Activated CD4-positive, alpha-beta T cell treated with anti-CD3 and anti-CD28 coated beads for 24 hours (primary cell): ENCODE measurements around the gene MRFAP1L1.
A peak's percentile ranks its signal among the peaks of the same experiment; 100 is the strongest.
"Not testable (repeated sequence)": the region's sequence is repeated elsewhere in the genome, so short reads cannot be mapped to it uniquely, and the experiment has no call there.

Experiments used
- DNase-seq, 2 donors: peaks; one replicate each; pipeline ENCODE4 v3.0.0-alpha.2; 2020; ENCODE audit warnings: low read depth in 2 of 2

MRFAP1L1 gene

GRCh38 chr4:6709230-6710114 is at the start of gene MRFAP1L1:
TSS of gene MRFAP1L1 (minus strand) at chr4:6709865. CDS start at chr4:6709629, 236 bp downstream.
- DNase-seq: peak; percentile 92 to 96

- no peak for DNase-seq
These were observed 49.1 kb upstream of the MRFAP1L1 start for GRCh38 chr4:6758728-6759127.

DNA sequence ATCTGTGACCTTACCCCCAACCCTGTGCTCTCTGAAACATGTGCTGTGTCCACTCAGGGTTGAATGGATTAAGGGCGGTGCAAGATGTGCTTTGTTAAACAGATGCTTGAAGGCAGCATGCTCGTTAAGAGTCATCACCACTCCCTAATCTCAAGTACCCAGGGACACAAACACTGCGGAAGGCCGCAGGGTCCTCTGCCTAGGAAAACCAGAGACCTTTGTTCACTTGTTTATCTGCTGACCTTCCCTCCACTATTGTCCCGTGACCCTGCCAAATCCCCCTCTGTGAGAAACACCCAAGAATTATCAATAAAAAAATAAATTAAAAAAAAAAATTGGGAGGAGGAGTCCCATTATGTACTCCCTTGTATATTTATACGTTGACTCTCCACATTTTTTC is 46.7 kb upstream of the MRFAP1L1 start:
- DNase-seq: not testable (repeated sequence)

GRCh38 chr4:6755088-6755753 is 45.6 kb upstream of the MRFAP1L1 start:
- no peak for DNase-seq

GRCh38 chr4:6754481-6755087 is 44.9 kb upstream of the MRFAP1L1 start:
- no peak for DNase-seq

DNA sequence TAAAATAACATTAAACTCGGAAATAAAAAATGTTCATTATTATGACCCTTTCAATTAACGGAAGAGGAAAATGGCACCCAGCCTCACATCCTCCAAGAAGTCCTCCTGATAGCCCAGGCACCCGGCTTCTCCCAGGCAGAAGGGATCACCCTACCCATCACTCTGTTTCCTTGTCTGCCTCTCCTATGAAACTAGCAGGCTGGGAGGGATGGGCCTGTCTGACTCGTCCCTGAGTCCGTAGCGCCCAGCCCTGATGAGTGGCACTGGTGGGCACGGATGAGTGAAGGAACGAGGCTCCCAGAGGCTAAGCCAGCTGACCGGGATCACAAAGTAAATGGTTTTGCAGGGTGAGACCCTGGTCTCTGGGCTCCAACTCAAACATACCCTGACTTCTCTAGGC is 44.2 kb upstream of the MRFAP1L1 start:
- DNase-seq: no peak

GRCh38 chr4:6753103-6753560 is 43.5 kb upstream of the MRFAP1L1 start:
- no peak for DNase-seq

DNA sequence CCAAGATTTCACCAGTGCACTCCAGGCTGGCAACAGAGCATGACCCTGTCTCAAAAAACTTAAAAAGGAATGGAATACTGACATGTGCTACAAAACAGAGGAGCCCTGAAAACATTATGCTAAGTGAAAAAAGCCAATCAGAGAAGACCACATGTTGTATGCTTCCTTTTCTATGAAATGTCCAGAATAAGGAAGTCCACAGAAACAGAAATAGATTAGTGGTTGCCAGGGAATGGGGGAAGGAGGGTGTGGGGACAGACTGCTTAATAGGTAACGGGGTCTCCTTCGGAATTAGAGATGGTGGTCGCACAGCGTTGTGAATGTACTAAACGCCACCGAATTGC is 42.8 kb upstream of the MRFAP1L1 start:
- DNase-seq: no peak

GRCh38 chr4:6751611-6752485 is 42.2 kb upstream of the MRFAP1L1 start:
- no peak for DNase-seq

DNA sequence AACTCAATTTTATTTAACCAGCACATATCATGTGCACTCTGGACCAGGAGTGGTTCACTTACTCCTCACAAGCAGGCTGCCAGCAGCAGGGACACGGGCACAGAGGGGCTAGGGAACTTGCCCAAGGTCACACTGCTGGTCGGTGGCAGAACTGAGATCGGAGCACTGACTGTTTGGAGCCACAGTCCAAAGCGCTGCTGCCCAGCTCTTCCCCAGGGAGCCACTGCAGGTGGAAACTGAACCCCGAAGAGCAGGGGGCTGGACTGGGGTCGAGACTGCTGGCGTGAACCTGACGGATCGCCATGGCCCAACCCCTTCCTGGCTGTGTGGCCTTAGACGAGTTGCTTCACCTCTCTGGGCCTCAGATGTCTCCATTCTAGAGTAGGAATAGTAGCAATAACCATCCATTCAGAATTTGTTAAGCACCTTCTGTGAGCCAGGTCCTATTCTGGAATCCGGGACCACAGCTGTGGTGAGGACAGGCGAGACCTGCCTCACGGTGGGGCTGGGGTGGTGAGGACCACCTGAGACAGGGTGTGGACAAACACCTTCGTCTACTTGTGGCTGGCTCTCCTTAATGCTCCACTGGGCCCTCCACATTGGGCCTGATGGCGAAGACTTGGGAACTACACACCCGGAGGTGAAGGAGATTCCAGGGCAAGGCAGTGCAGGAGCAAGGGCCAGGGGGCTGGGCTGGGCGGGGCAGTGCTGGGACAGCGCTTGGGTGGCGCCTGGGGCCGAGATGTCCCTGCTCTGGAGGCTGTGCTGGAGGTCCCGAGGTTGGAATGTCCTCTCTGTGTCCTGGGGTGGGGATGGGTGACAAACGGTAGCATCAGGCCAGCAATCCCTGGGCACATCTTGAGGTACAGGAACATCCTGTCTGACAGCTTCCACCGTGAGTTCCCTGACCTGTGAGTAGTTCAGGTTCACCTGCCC is 40.9 kb upstream of the MRFAP1L1 start:
- DNase-seq: no peak

DNA sequence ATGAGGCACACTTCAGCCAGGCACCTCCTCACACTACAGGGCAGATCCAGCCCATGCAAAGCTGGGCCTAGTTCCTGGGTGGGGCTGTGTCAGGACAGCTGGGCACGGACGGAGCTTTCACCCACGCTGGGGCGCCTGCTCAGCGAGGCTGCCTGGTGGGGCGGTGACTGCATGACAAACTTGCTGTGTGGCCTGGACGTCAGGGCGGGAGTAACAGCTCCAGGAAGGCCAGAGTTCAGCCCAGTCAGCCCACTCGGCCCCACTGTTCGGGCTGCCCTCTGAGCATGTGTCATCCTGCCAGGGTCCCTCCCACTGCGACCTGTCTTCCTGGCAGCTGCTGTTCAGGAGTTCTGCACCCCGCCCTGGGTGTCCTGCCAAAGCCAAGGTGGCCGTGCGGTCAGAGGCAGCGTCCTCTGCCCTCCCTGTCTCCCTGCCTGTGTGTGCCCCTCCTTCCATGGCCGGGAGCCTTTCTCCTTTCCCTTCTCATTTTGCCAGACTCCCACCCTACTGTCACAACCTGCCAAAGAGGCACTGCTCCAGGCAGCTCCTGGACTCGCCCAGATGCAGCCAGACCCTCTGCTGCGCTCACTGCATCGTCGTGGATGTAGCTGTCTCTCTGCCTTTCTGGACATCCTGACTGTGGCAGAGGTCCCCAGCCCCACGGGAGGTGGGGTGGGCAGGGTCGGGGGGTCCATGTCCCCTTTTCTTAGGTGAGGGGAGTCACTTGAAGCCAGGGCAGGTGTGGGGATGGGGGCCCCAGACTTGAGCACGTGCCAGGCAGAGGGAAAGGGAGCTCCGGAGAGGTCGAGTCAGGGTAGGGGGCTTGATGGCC is 39.9 kb upstream of the MRFAP1L1 start:
- no peak for DNase-seq

- DNase-seq: no peak
These were observed 38.6 kb upstream of the MRFAP1L1 start for GRCh38 chr4:6748286-6748685.

DNA sequence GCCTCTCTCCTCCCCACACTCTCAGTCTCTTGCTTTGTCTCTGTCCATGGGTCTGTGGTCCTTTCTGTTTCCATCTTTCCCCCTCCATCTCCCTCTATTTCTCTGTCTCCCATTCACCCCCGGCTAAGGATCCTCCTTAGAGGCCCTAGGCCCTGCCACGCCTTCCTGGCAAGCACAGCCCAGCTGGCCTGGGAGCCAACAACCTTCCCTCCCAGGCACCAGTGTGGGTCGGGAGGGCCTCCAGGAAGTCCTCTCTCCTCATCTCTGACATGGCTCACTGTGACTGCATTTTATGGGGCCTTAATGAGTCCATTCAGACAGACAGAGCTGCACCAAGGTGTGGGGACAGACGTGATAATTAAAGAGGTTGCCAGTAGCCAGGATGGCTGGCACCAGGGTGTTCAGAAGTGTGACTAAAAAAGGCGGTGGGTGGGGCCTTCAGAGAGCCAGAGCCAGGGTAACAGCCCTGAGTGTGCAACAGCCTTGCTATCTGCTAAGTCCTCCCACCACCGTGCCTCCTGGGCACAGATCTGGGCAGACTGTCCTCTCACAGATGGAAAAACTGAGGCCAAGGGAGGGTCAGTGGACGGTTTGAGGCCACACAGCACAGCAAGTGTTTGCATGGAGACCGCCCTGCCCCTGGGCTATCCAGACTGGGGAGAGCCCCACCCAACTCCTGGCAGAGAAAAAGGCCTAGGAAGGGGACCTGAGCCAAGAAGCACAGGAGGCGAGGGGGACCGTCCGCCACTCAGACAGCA is 37.8 kb upstream of the MRFAP1L1 start:
- DNase-seq: no peak

GRCh38 chr4:6746721-6747293 is 37.1 kb upstream of the MRFAP1L1 start:
- no peak for DNase-seq

DNA sequence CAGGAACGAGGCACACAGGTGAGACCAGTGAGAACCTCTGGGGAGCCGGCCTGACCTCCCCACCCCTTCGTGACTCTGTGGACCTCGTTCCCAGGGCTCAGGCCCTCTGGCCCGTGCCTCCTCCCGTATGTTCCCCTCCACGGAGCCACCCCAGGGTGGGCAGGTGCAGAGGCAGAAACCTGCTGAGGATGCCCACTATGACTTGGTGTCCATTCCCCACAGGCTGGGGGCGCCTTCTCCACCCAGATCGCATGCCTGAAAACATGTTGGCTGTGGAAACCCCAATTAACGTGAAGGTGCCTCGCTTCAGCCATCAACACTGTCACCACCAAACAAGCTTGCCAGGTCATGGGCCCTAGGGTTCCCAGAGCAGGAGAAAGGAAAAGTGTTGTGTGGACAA is 33.3 kb upstream of the MRFAP1L1 start:
- no peak for DNase-seq

DNA sequence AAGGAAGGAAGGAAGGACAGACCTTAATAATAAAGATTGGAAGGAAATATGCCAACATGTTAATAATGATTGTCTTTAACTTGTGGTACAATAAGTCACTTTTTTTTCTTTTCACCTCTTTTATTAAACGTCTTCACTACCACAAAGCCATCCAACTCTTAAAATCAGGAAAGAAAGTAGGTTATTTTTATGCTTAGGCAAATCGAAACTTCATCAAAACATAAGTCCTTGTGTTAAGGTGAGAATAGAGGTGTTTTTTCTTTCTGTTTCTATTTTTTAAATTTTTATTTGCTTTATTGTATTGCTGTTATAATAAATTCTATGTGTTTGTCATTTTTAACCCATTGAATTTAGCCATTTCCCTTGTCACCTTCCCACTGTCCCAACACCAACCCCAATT is 32.8 kb upstream of the MRFAP1L1 start:
- DNase-seq: no peak

GRCh38 chr4:6740347-6740746 is 30.7 kb upstream of the MRFAP1L1 start:
- no peak for DNase-seq

DNA sequence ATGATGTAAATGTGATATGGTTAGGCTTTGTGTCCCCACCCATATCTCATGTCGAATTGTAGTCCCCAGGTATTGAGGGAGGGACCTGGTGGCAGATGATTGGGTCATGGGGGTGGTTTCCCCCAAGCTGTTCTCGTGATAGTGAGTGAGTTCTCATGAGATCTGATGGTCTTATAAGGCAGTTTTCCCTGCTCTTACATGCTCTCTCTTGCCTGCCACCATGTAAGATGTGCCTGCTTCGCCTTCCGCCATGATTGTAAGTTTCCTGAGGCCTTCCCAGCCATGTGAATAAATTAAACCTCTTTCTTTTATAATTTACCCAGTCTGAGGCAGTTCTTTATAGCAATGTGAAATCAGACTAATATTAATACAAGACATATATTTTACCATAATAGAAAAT is 30.3 kb upstream of the MRFAP1L1 start:
- DNase-seq: no peak
